Tibial artery (tissue), 4 donors: Measurements from ENCODE around the gene SEC11A.
"Not testable (repeated sequence)": the region's sequence is repeated elsewhere in the genome, so short reads cannot be mapped to it uniquely, and the experiment has no call there.

ENCODE experiments used
- DNase-seq, 2 donors: peaks; one replicate each; pipeline ENCODE4 v3.0.0-alpha.2; 2019
- H3K27ac ChIP-seq, 2 donors: fragments of 200-600 bp; sonication (generic) in 1 of 2; 1 replicate in 1 of 2; 2 replicates in 1 of 2; pipeline ENCODE4 v1.5.1; 2018 to 2019; ENCODE audit warnings: mild to moderate bottlenecking in 1 of 2
- H3K27me3 ChIP-seq, 2 donors: fragments of 200-600 bp; sonication (generic) in 1 of 2; one replicate each; pipeline versions ENCODE4 v1.5.1 to v1.6.0; 2016 to 2019
- H3K36me3 ChIP-seq, 3 donors: fragments of 200-600 bp; sonication (generic) in 2 of 3; one replicate each; pipeline ENCODE4 v1.5.1; 2016 to 2019; ENCODE audit warnings: mild to moderate bottlenecking in 2 of 3
- H3K4me1 ChIP-seq, 4 donors: fragments of 200-600 bp; sonication (generic) in 2 of 4; 1 replicate in 3 of 4; 2 replicates in 1 of 4; pipeline ENCODE4 v1.5.1; 2016 to 2019
- H3K4me3 ChIP-seq, 2 donors: fragments of 200-600 bp; sonication (generic) in 1 of 2; 1 replicate in 1 of 2; 2 replicates in 1 of 2; pipeline ENCODE4 v1.5.1; 2018 to 2019; ENCODE audit warnings: mild to moderate bottlenecking in 2 of 2
- H3K9me3 ChIP-seq, 3 donors: fragments of 200-600 bp; sonication (generic) in 1 of 3; one replicate each; pipeline ENCODE4 v1.5.1; 2016 to 2019
- intact Hi-C: fragments of 100-400 bp; cut with DNase I; formaldehyde crosslinking; loops from one replicate; pipeline ENCODE4 v1.15.0; 2023; ENCODE audit warnings: low total_unique reads
- TF ChIP-seq, protein P1 (sequence below), 2 experiments: fragments of 200-600 bp in 1 of 2; fragments of 450-650 bp in 1 of 2; IDR thresholded peaks; one replicate each; pipeline ENCODE4 v1.5.1; 2017 to 2019; ENCODE audit warnings: antibody characterized with exemption in 2 of 2, mild to moderate bottlenecking in 1 of 2, moderate library complexity in 1 of 2

Gene SEC11A

GRCh38 chr15:84645997-84646396, 69.9 kb downstream of the SEC11A start:
- Histone ChIP-seq H3K27ac (no peak overlapping the region), H3K36me3 (peaks cover 68 to 100% (median 90%) of the 10 kb centered on the region in 3 donors), H3K4me1 (peaks cover 0 to 7% (median 2%) of the 10 kb centered on the region in 4 donors), H3K4me3 (no peak overlapping the region), H3K27me3 (no peaks in the 10 kb centered on the region), H3K9me3 (no peaks in the 10 kb centered on the region)
- DNase-seq, result peak in 1 of 2 donors; percentile 53
- intact Hi-C loops, result no loop called here
- TF ChIP-seq, protein P1, sequence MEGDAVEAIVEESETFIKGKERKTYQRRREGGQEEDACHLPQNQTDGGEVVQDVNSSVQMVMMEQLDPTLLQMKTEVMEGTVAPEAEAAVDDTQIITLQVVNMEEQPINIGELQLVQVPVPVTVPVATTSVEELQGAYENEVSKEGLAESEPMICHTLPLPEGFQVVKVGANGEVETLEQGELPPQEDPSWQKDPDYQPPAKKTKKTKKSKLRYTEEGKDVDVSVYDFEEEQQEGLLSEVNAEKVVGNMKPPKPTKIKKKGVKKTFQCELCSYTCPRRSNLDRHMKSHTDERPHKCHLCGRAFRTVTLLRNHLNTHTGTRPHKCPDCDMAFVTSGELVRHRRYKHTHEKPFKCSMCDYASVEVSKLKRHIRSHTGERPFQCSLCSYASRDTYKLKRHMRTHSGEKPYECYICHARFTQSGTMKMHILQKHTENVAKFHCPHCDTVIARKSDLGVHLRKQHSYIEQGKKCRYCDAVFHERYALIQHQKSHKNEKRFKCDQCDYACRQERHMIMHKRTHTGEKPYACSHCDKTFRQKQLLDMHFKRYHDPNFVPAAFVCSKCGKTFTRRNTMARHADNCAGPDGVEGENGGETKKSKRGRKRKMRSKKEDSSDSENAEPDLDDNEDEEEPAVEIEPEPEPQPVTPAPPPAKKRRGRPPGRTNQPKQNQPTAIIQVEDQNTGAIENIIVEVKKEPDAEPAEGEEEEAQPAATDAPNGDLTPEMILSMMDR (IDR thresholded peaks at IDR 0.05), result no peak

DNA sequence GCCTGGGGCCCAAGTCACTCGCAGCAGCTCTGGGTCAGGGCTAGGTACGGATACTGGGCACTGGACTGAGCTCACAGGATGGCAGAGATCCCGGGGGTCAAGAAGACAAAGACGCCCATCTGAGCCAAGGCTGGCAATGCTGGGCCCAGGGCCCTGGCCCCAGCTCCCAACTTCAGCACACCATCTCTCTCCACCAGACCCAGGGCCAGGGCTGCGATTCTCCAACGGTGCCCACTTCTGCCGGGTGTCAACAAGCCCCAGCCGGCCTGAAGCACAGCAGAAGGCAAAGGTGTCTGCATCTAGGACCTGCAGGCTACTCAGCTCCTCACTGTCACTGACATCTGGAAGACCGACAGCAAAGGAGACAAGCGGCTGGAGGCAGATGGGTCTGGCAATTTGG, 70.4 kb downstream of the SEC11A start:
- intact Hi-C loops, result no loop called here
- Histone ChIP-seq H3K27me3 (no peaks in the 10 kb centered on the region), H3K4me1 (peaks cover 0 to 7% (median 2%) of the 10 kb centered on the region in 4 donors), H3K27ac (no peak overlapping the region), H3K9me3 (no peaks in the 10 kb centered on the region), H3K4me3 (no peak overlapping the region), H3K36me3 (peaks cover 68 to 100% (median 90%) of the 10 kb centered on the region in 3 donors)
- TF ChIP-seq, protein P1 (IDR thresholded peaks at IDR 0.05), result no peak
- peak in 1 of 2 donors; percentile 58 for DNase-seq

GRCh38 chr15:84643838-84644237, 72.1 kb downstream of the SEC11A start:
- no peak overlapping the region for H3K4me3 ChIP-seq
- peak in 1 of 2 donors; percentile 7 for DNase-seq
- H3K27me3 ChIP-seq, result no peaks in the 10 kb centered on the region
- no peaks in the 10 kb centered on the region for H3K4me1 ChIP-seq
- H3K27ac ChIP-seq, result no peak overlapping the region
- H3K36me3 ChIP-seq, result peaks cover 77 to 100% (median 98%) of the 10 kb centered on the region in 3 donors
- intact Hi-C loops, result no loop called here
- H3K9me3 ChIP-seq, result no peaks in the 10 kb centered on the region
- TF ChIP-seq, protein P1 (IDR thresholded peaks at IDR 0.05), result no peak

DNA sequence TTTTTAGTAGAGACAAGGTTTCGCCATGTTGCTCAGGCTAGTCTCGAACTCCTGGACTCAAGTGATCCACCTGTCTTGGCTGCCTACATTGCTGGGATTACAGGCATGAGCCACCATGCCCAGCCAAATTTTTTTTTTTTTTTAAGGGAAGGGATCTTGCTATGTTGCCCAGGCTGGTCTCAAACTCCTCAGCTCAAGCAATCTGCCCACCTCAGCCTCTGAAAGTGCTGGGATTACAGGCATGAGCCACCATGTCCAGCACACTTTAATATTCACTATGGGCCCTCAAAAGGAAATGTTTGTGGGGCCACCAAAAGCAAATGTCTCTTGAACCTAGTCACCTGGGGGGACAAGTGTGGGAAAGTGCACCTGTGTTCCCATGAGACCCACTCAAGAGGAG, 73.3 kb downstream of the SEC11A start:
- H3K27me3 ChIP-seq, DNase-seq, H3K4me1 ChIP-seq, H3K4me3 ChIP-seq, intact Hi-C loops, H3K27ac ChIP-seq, H3K9me3 ChIP-seq: not testable (repeated sequence)
- peaks cover 71 to 99% (median 90%) of the 10 kb centered on the region in 3 donors for H3K36me3 ChIP-seq

GRCh38 chr15:84641871-84642270, 74.1 kb downstream of the SEC11A start:
- DNase-seq, result not testable (repeated sequence)

GRCh38 chr15:84638103-84638502, 77.8 kb downstream of the SEC11A start:
- intact Hi-C loops, result no loop called here

More at GRCh38 chr15:84641871-84642270, 74.1 kb downstream of the SEC11A start:
- H3K4me3 ChIP-seq, H3K4me1 ChIP-seq, intact Hi-C loops, H3K27ac ChIP-seq, H3K9me3 ChIP-seq, H3K27me3 ChIP-seq: not testable (repeated sequence)
- peaks cover 67 to 98% (median 86%) of the 10 kb centered on the region in 3 donors for H3K36me3 ChIP-seq

More at GRCh38 chr15:84638103-84638502, 77.8 kb downstream of the SEC11A start:
- Histone ChIP-seq H3K4me3 (no peak overlapping the region), H3K9me3 (no peaks in the 10 kb centered on the region), H3K27me3 (no peaks in the 10 kb centered on the region), H3K36me3 (peaks cover 41 to 60% (median 49%) of the 10 kb centered on the region in 3 donors), H3K4me1 (peaks cover 0 to 21% (median 12%) of the 10 kb centered on the region in 4 donors), H3K27ac (peak overlapping the region in 1 of 2 donors; percentile 22)
- no peak for DNase-seq
- TF ChIP-seq, protein P1 (IDR thresholded peaks at IDR 0.05), result no peak
